PFSK-1 (cell line): ENCODE measurements around the gene HERC6.

ENCODE experiments used
- FOXP2 ChIP-seq: optimal IDR thresholded peaks from 2 replicates; pipeline ENCODE3; 2011; ENCODE audit warnings: borderline replicate concordance, control low read depth, inconsistent platforms; ENCODE audit not compliant: insufficient read depth; ENCODE audit errors: extremely low read length, extremely low read depth
- POLR2AphosphoS5 ChIP-seq: IDR thresholded peaks from 2 replicates; pipeline ENCODE4 v1.6.1; 2012; ENCODE audit warnings: low read depth, mild to moderate bottlenecking, control low read depth, low read length, moderate library complexity
- REST ChIP-seq, 2 experiments: IDR thresholded peaks; 2 replicates each; pipeline versions ENCODE4 v1.6.1 to v1.8.0; 2011 to 2012; ENCODE audit warnings: low read depth in 2 of 2, low read length in 2 of 2, control low read depth in 1 of 2, inconsistent platforms in 1 of 2, mild to moderate bottlenecking in 1 of 2, moderate library complexity in 1 of 2; ENCODE audit not compliant: insufficient read depth in 1 of 2
- SIN3A ChIP-seq: IDR thresholded peaks from 2 replicates; pipeline ENCODE4 v1.6.1; 2012; ENCODE audit warnings: mild to moderate bottlenecking, low read length, moderate library complexity, borderline replicate concordance; ENCODE audit not compliant: insufficient read depth
- TAF1 ChIP-seq: IDR thresholded peaks from 2 replicates; pipeline ENCODE4 v1.6.1; 2012; ENCODE audit warnings: low read length, control low read depth, borderline replicate concordance; ENCODE audit not compliant: insufficient read depth

Gene HERC6

GRCh38 chr4:88415982-88416381, 37.3 kb downstream of the HERC6 start:
- no peak for TF ChIP-seq POLR2AphosphoS5
- TF ChIP-seq SIN3A, result no peak
- TF ChIP-seq TAF1, result no peak
- TF ChIP-seq REST (IDR thresholded peaks at IDR 0.05; ENCODE audit: insufficient read depth in 1 of 2, low read depth in 2 of 2, low read length in 2 of 2), result no peak
- no peak for TF ChIP-seq FOXP2

- no peak for TF ChIP-seq POLR2AphosphoS5
- no peak for TF ChIP-seq REST (IDR thresholded peaks at IDR 0.05; ENCODE audit: insufficient read depth in 1 of 2, low read depth in 2 of 2, low read length in 2 of 2)
- TF ChIP-seq TAF1, result no peak
- no peak for TF ChIP-seq SIN3A
Observed at GRCh38 chr4:88418411-88418810, 39.8 kb downstream of the HERC6 start.

GRCh38 chr4:88419874-88420273, 41.2 kb downstream of the HERC6 start:
- TF ChIP-seq FOXP2 (no peak), POLR2AphosphoS5 (no peak), REST (IDR thresholded peaks at IDR 0.05; ENCODE audit: insufficient read depth in 1 of 2, low read depth in 2 of 2, low read length in 2 of 2) (no peak), TAF1 (no peak), SIN3A (no peak)

GRCh38 chr4:88420844-88421243, 42.2 kb downstream of the HERC6 start:
- TF ChIP-seq POLR2AphosphoS5 (no peak), REST (IDR thresholded peaks at IDR 0.05; ENCODE audit: insufficient read depth in 1 of 2, low read depth in 2 of 2, low read length in 2 of 2) (no peak), SIN3A (no peak), FOXP2 (no peak), TAF1 (no peak)

- TF ChIP-seq SIN3A (no peak), TAF1 (no peak), FOXP2 (no peak), REST (IDR thresholded peaks at IDR 0.05; ENCODE audit: insufficient read depth in 1 of 2, low read depth in 2 of 2, low read length in 2 of 2) (no peak), POLR2AphosphoS5 (no peak)
Observed at GRCh38 chr4:88422403-88422802, 43.8 kb downstream of the HERC6 start.
